ENCODE data around the gene ERMN.

DNA sequence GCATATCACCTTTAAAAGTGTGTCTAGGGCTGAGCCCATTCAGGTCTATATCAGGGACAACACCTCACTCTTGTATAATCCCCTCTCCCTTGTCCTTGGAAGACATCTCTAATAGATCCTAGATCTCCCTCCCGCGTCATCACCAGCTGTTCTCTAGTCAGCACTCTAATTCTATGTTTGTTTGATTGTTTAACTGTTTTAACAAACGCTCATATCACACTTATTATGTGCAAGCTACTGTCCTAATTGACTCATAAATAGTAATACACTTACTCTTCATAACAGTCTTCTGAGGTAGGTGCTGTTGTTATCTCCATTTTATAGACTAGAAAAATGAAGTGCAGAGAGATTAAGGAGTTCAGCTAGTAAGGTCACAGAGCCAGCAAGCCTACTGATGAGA is 1.6 kb upstream of the ERMN start:
- TF ChIP-seq, protein P1, sequence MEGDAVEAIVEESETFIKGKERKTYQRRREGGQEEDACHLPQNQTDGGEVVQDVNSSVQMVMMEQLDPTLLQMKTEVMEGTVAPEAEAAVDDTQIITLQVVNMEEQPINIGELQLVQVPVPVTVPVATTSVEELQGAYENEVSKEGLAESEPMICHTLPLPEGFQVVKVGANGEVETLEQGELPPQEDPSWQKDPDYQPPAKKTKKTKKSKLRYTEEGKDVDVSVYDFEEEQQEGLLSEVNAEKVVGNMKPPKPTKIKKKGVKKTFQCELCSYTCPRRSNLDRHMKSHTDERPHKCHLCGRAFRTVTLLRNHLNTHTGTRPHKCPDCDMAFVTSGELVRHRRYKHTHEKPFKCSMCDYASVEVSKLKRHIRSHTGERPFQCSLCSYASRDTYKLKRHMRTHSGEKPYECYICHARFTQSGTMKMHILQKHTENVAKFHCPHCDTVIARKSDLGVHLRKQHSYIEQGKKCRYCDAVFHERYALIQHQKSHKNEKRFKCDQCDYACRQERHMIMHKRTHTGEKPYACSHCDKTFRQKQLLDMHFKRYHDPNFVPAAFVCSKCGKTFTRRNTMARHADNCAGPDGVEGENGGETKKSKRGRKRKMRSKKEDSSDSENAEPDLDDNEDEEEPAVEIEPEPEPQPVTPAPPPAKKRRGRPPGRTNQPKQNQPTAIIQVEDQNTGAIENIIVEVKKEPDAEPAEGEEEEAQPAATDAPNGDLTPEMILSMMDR (IDR thresholded peaks at IDR 0.05), result no peak
- no peak for TF ChIP-seq EZH2 (IDR thresholded peaks at IDR 0.05; ENCODE audit: borderline replicate concordance, insufficient read depth, low read depth, low read length, poor library complexity, severe bottlenecking)
